HCT116 (cell line): ENCODE measurements around the gene AQP9. TPM values are rescaled to one million over a fixed set of nuclear protein-coding genes. Genes with fewer than 3 reads are reported as not detected.

ENCODE experiments used
- ATAC-seq: fragments of 200-7000 bp; cut with Tn5 transposase; 2 replicates; pipeline ENCODE4 v1.9.1; 2020; ENCODE audit warnings: mild to moderate bottlenecking, moderate library complexity
- BruUV-seq: library from RNA; stranded (reverse); fragments of 400-500 nt; replicated peaks from 2 replicates; lab custom pipeline; 2021; lab: Mats Ljungman, UMichigan
- CTCF ChIA-PET: fragments of 300-600 bp; sonication (Branson Sonifier 250); formaldehyde crosslinking; loops from one replicate; lab custom pipeline; 2021; ENCODE audit warnings: antibody characterized with exemption; lab: Charles Lee
- POLR2A ChIA-PET: fragments of 300-600, 350-600 bp; sonication (Branson Sonifier 250); formaldehyde crosslinking; loops from one replicate; lab custom pipeline; 2021; ENCODE audit warnings: antibody characterized with exemption; lab: Charles Lee
- RAD21 ChIA-PET, 2 experiments: fragments of 300-600 bp; sonication (Branson Sonifier 250); formaldehyde crosslinking; loops; one replicate each; lab custom pipeline; 2023; ENCODE audit warnings: low total read pairs in 2 of 2; ENCODE audit not compliant: uncharacterized antibody in 2 of 2, unreplicated experiment in 2 of 2, low non-redundant PET in 1 of 2; lab: Charles Lee
- DNase-seq: peaks from one replicate; pipeline ENCODE4 v3.0.0-alpha.2; 2010; ENCODE audit warnings: low read depth, low spot score
- H2AFZ ChIP-seq: fragments of 200-600 bp; shearing (Covaris generic), sonication (generic); 2 replicates; pipeline ENCODE4 v1.6.1; 2017; ENCODE audit warnings: low read depth, mixed run types, mixed read lengths, antibody characterized with exemption, low read length; ENCODE audit not compliant: poor library complexity, severe bottlenecking
- H3K27ac ChIP-seq: 2 replicates; pipeline ENCODE4 v1.5.1; 2012; ENCODE audit warnings: low read depth, low read length
- H3K27me3 ChIP-seq: fragments of 200-600 bp; sonication (generic); 2 replicates; pipeline ENCODE4 v1.6.1; 2016; ENCODE audit warnings: mixed run types, low read length, mixed read lengths; ENCODE audit not compliant: insufficient read depth
- H3K36me3 ChIP-seq, 2 experiments: fragments of 200-500 bp in 1 of 2; fragments of 200-600 bp in 1 of 2; sonication (Bioruptor generic) in 1 of 2; sonication (generic) in 1 of 2; 2 replicates each; pipeline versions ENCODE4 v1.5.1 to v1.6.1; 2014 to 2016; ENCODE audit warnings: low read length in 2 of 2, inconsistent platforms in 1 of 2, mixed read lengths in 1 of 2, mixed run types in 1 of 2; ENCODE audit not compliant: insufficient read depth in 2 of 2, control insufficient read depth in 1 of 2
- H3K4me1 ChIP-seq, 2 experiments: fragments of 200-600 bp in 1 of 2; sonication (generic) in 1 of 2; 2 replicates each; pipeline versions ENCODE4 v1.5.1 to v1.6.1; 2012 to 2017; ENCODE audit warnings: low read length in 2 of 2, inconsistent platforms in 1 of 2, mild to moderate bottlenecking in 1 of 2, mixed read lengths in 1 of 2, mixed run types in 1 of 2, moderate library complexity in 1 of 2; ENCODE audit not compliant: insufficient read depth in 2 of 2, control insufficient read depth in 1 of 2
- H3K4me2 ChIP-seq: fragments of 200-600 bp; sonication (generic); 2 replicates; pipeline ENCODE4 v1.6.1; 2017; ENCODE audit warnings: mixed run types, low read length, mixed read lengths
- H3K4me3 ChIP-seq, 2 experiments: fragments of 200-600 bp in 1 of 2; sonication (generic) in 1 of 2; replicated peaks in 1 of 2; 2 replicates each; pipeline ENCODE4 v1.5.1; 2011 to 2016; ENCODE audit warnings: low read length in 2 of 2, control low read depth in 1 of 2, low read depth in 1 of 2, mild to moderate bottlenecking in 1 of 2, mixed read lengths in 1 of 2, mixed run types in 1 of 2
- H3K79me2 ChIP-seq: fragments of 200-600 bp; sonication (generic); 2 replicates; pipeline ENCODE4 v1.6.1; 2017; ENCODE audit warnings: mild to moderate bottlenecking, mixed run types, low read length, moderate library complexity, mixed read lengths; ENCODE audit not compliant: insufficient read depth
- H3K9ac ChIP-seq: fragments of 200-600 bp; sonication (generic); 2 replicates; pipeline ENCODE4 v1.6.1; 2016; ENCODE audit warnings: low read length, mixed read lengths
- H3K9me2 ChIP-seq: fragments of 200-600 bp; sonication (generic), shearing (Covaris generic); 2 replicates; pipeline ENCODE4 v1.6.1; 2017; ENCODE audit warnings: mixed run types, mild to moderate bottlenecking, moderate library complexity; ENCODE audit not compliant: insufficient read depth
- H3K9me3 ChIP-seq, 2 experiments: fragments of 200-500 bp in 1 of 2; fragments of 200-600 bp in 1 of 2; sonication (Bioruptor generic) in 1 of 2; sonication (generic) in 1 of 2; 2 replicates each; pipeline ENCODE4 v1.6.1; 2014 to 2017; ENCODE audit warnings: low read length in 2 of 2, mixed read lengths in 2 of 2, inconsistent platforms in 1 of 2, low read depth in 1 of 2, mild to moderate bottlenecking in 1 of 2, mixed run types in 1 of 2, moderate library complexity in 1 of 2; ENCODE audit not compliant: control insufficient read depth in 1 of 2, insufficient read depth in 1 of 2
- H4K20me1 ChIP-seq: fragments of 200-600 bp; sonication (generic), shearing (Covaris generic); 2 replicates; pipeline ENCODE4 v1.6.1; 2017; ENCODE audit warnings: mixed run types, mild to moderate bottlenecking, moderate library complexity; ENCODE audit not compliant: insufficient read depth
- EGR1 ChIP-seq: IDR thresholded peaks from 2 replicates; pipeline ENCODE4 v1.6.1; 2012; ENCODE audit warnings: low read depth
- ELF1 ChIP-seq: IDR thresholded peaks from 2 replicates; pipeline ENCODE4 v1.6.1; 2012; ENCODE audit warnings: low read depth, borderline replicate concordance
- RAD21 ChIP-seq: IDR thresholded peaks from 2 replicates; pipeline ENCODE4 v1.6.1; 2012; ENCODE audit warnings: low read depth, mild to moderate bottlenecking
- TCF7L2 ChIP-seq: IDR thresholded peaks from 2 replicates; pipeline ENCODE4 v1.7.0; 2011; ENCODE audit warnings: borderline replicate concordance, inconsistent platforms; ENCODE audit not compliant: insufficient read depth, insufficient read length; ENCODE audit errors: extremely low read depth
- YY1 ChIP-seq: IDR thresholded peaks from 2 replicates; pipeline ENCODE4 v1.6.1; 2011; ENCODE audit warnings: low read length, low read depth, moderate library complexity, mild to moderate bottlenecking; ENCODE audit not compliant: insufficient replicate concordance; ENCODE audit errors: extremely low read depth
- ZFX ChIP-seq: fragments of 450-650 bp; IDR thresholded peaks from 2 replicates; pipeline ENCODE4 v1.6.1; 2017
- ZNF274 ChIP-seq: fragments of 200-500 bp; sonication (Bioruptor generic); IDR thresholded peaks from 2 replicates; pipeline ENCODE4 v1.6.1; 2014; ENCODE audit warnings: mild to moderate bottlenecking, low read depth, low read length, inconsistent platforms
- intact Hi-C: fragments of 100-400 bp; cut with micrococcal nuclease; formaldehyde crosslinking; loops from 2 replicates; pipeline ENCODE4 v1.10.0; 2022
- total RNA-seq: library from RNA; stranded (reverse); gene quantifications from one replicate; pipeline ENCODE4 v1.2.1, GENCODE V29; 2021; ENCODE audit not compliant: unreplicated experiment
- TF ChIP-seq, protein P1 (sequence below), 3 experiments: fragments of 200-600 bp in 1 of 3; sonication (generic) in 1 of 3; IDR thresholded peaks in 2 of 3; conservative IDR thresholded peaks in 1 of 3; 2 replicates each; pipeline ENCODE4 v1.5.1; 2012 to 2017; ENCODE audit warnings: low read depth in 2 of 3, low read length in 2 of 3, antibody characterized with exemption in 1 of 3, borderline replicate concordance in 1 of 3, control low read depth in 1 of 3, mild to moderate bottlenecking in 1 of 3, mixed read lengths in 1 of 3, mixed run types in 1 of 3, moderate library complexity in 1 of 3; ENCODE audit not compliant: insufficient read depth in 1 of 3
- TF ChIP-seq, protein P2 (sequence below): IDR thresholded peaks from 2 replicates; pipeline ENCODE4 v1.6.1; 2012

Gene AQP9
- total RNA-seq, 1 experiment from 2014 or later: 0.12 TPM

GRCh38 chr15:58213587-58214338, 75.6 kb downstream of the AQP9 start:
- ChIA-PET CTCF (interaction anchor here (1.0 to 2.2 kb wide), 7 partner anchors 9 to 1315 kb away, joined by 3 to 25 read pairs (median 5); no protein-coding TSS in a partner anchor), POLR2A (no interaction called here), RAD21 (no interaction called here)
- ATAC-seq (no peak), DNase-seq (no peak)
- BruUV-seq: no TSS peak
- no peaks in the 10 kb centered on the region for H3K4me1 ChIP-seq
- no peak overlapping the region for H3K9ac ChIP-seq
- H3K27me3 ChIP-seq: no peaks in the 10 kb centered on the region
- intact Hi-C loops: no loop called here
- H3K4me3 ChIP-seq: no peak overlapping the region
- no peaks in the 10 kb centered on the region; the same call in 1 of the 2 replicates for H3K9me2 ChIP-seq
- H3K4me2 ChIP-seq: no peak overlapping the region
- no peaks in the 10 kb centered on the region for H3K9me3 ChIP-seq
- no peak overlapping the region for H3K27ac ChIP-seq
- TF ChIP-seq RAD21 (no peak), TCF7L2 (no peak), ELF1 (no peak), YY1 (no peak), ZNF274 (no peak), EGR1 (no peak), ZFX (no peak)
- TF ChIP-seq, protein P1, sequence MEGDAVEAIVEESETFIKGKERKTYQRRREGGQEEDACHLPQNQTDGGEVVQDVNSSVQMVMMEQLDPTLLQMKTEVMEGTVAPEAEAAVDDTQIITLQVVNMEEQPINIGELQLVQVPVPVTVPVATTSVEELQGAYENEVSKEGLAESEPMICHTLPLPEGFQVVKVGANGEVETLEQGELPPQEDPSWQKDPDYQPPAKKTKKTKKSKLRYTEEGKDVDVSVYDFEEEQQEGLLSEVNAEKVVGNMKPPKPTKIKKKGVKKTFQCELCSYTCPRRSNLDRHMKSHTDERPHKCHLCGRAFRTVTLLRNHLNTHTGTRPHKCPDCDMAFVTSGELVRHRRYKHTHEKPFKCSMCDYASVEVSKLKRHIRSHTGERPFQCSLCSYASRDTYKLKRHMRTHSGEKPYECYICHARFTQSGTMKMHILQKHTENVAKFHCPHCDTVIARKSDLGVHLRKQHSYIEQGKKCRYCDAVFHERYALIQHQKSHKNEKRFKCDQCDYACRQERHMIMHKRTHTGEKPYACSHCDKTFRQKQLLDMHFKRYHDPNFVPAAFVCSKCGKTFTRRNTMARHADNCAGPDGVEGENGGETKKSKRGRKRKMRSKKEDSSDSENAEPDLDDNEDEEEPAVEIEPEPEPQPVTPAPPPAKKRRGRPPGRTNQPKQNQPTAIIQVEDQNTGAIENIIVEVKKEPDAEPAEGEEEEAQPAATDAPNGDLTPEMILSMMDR (IDR thresholded peaks at IDR 0.05 in 2 of 3, conservative IDR thresholded peaks at IDR 0.05 in 1 of 3; ENCODE audit: borderline replicate concordance in 1 of 3, insufficient read depth in 1 of 3, low read depth in 2 of 3, low read length in 2 of 3): no peak
- TF ChIP-seq, protein P2, sequence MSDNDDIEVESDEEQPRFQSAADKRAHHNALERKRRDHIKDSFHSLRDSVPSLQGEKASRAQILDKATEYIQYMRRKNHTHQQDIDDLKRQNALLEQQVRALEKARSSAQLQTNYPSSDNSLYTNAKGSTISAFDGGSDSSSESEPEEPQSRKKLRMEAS: no peak
- no peaks in the 10 kb centered on the region for H3K79me2 ChIP-seq
- H4K20me1 ChIP-seq: no peaks in the 10 kb centered on the region
- H2AFZ ChIP-seq: no peak overlapping the region
- H3K36me3 ChIP-seq: no peaks in the 10 kb centered on the region
